Tibial nerve (tissue), 4 donors: ENCODE data around the gene TSPAN16. TPM values are rescaled to one million over a fixed set of nuclear protein-coding genes. Genes with fewer than 3 reads are reported as not detected.

Experiments used
- DNase-seq, 2 donors: peaks; one replicate each; pipeline ENCODE4 v3.0.0-alpha.2; 2019; ENCODE audit warnings: low spot score in 2 of 2
- H3K27ac ChIP-seq, 4 donors: fragments of 200-600 bp; sonication (generic) in 3 of 4; one replicate each; pipeline ENCODE4 v1.5.1; 2017 to 2019; ENCODE audit warnings: mild to moderate bottlenecking in 1 of 4
- H3K27me3 ChIP-seq, 2 donors: fragments of 200-600 bp; sonication (generic) in 1 of 2; one replicate each; pipeline versions ENCODE4 v1.5.1 to v1.6.0; 2017 to 2019
- H3K36me3 ChIP-seq, 3 donors: fragments of 200-600 bp; sonication (generic); one replicate each; pipeline ENCODE4 v1.5.1; 2018 to 2019
- H3K4me1 ChIP-seq, 4 donors: fragments of 200-600 bp; sonication (generic) in 3 of 4; one replicate each; pipeline ENCODE4 v1.5.1; 2017 to 2019
- H3K4me3 ChIP-seq, 4 donors: fragments of 200-600 bp; sonication (generic) in 3 of 4; one replicate each; pipeline ENCODE4 v1.5.1; 2017 to 2019; ENCODE audit warnings: mild to moderate bottlenecking in 1 of 4, moderate library complexity in 1 of 4
- H3K9me3 ChIP-seq, 4 donors: fragments of 200-600 bp; sonication (generic) in 3 of 4; one replicate each; pipeline ENCODE4 v1.5.1; 2017 to 2019
- EP300 ChIP-seq, 2 donors: sonication (generic); formaldehyde crosslinking; IDR thresholded peaks; one replicate each; pipeline ENCODE4 v1.6.1; 2017; ENCODE audit warnings: antibody characterized with exemption in 2 of 2, mild to moderate bottlenecking in 1 of 2
- POLR2A ChIP-seq, 2 donors: fragments of 450-650 bp; IDR thresholded peaks; one replicate each; pipeline ENCODE4 v1.6.1; 2017; ENCODE audit warnings: antibody characterized with exemption in 2 of 2, mild to moderate bottlenecking in 2 of 2, moderate library complexity in 2 of 2
- WGBS, 2 donors: methylation state at CpG; one replicate each; pipeline ENCODE4 v1.1.5; 2018; 5-methylcytosine and 5-hydroxymethylcytosine counted together
- total RNA-seq, 4 donors: library from RNA; depleted of rRNA; stranded (reverse); fragments of >200 nt; gene quantifications; one replicate each; pipeline ENCODE4 v1.1.0, GENCODE V29; 2016
- TF ChIP-seq, protein P1 (sequence below), 5 experiments: fragments of 200-600 bp in 3 of 5; fragments of 450-650 bp in 2 of 5; sonication (generic) in 3 of 5; IDR thresholded peaks; one replicate each; pipeline ENCODE4 v1.5.1; 2016 to 2019; ENCODE audit warnings: antibody characterized with exemption in 5 of 5, mild to moderate bottlenecking in 3 of 5, moderate library complexity in 2 of 5

TSPAN16 gene
- total RNA-seq, 4 donors from 2014 or later, result not detected

GRCh38 chr19:11263726-11264125, 32.2 kb upstream of the TSPAN16 start:
- no peak overlapping the region for H3K27ac ChIP-seq
- no peaks in the 10 kb centered on the region for H3K27me3 ChIP-seq
- TF ChIP-seq POLR2A (IDR thresholded peaks at IDR 0.05), result no peak
- TF ChIP-seq, protein P1, sequence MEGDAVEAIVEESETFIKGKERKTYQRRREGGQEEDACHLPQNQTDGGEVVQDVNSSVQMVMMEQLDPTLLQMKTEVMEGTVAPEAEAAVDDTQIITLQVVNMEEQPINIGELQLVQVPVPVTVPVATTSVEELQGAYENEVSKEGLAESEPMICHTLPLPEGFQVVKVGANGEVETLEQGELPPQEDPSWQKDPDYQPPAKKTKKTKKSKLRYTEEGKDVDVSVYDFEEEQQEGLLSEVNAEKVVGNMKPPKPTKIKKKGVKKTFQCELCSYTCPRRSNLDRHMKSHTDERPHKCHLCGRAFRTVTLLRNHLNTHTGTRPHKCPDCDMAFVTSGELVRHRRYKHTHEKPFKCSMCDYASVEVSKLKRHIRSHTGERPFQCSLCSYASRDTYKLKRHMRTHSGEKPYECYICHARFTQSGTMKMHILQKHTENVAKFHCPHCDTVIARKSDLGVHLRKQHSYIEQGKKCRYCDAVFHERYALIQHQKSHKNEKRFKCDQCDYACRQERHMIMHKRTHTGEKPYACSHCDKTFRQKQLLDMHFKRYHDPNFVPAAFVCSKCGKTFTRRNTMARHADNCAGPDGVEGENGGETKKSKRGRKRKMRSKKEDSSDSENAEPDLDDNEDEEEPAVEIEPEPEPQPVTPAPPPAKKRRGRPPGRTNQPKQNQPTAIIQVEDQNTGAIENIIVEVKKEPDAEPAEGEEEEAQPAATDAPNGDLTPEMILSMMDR (IDR thresholded peaks at IDR 0.05), result no peak
- TF ChIP-seq EP300 (IDR thresholded peaks at IDR 0.05), result no peak
- no peaks in the 10 kb centered on the region for H3K9me3 ChIP-seq
- H3K4me3 ChIP-seq, result no peak overlapping the region
- H3K36me3 ChIP-seq, result no peaks in the 10 kb centered on the region
- WGBS, 2 donors, result 97 to 98% methylated on average over 6 of the region's 6 CpGs
- peaks cover 0 to 17% (median 3%) of the 10 kb centered on the region in 4 donors for H3K4me1 ChIP-seq
- no peak for DNase-seq

DNA sequence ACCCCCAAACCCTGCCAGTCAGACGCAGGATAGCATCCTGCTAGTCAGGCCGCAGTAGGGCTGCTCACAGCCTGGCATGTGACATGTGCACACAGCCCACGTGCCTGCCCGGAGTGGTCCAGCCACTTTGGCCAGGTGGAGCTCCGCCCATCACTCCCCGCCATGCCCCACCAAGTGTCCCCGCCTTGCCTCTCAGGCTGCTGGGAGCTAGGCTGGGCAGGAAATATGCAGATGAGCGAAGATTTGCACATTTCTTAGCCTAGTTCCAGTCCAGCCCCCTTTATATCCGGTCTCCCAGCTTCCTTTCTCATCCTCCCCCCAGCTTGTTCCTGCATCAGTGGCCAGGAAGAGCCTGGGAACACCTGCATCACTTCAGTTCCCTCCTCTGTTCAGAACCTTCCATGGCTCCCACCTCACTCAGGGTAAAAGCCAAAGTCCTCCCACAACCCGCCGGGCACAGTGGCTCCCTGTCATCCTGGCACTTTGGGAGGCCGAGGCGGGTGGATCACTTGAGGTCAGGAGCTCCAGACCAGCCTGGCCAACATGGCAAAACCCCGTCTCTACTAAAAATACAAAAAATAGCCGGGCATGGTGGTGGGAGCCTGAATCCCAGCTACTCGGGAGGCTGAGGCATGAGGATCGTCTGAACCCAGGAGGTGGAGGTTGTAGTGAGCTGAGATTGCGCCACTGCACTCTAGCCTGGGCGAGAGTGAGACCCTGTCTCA, 31.3 kb upstream of the TSPAN16 start:
- H3K36me3 ChIP-seq, result no peaks in the 10 kb centered on the region
- no peak for DNase-seq
- H3K9me3 ChIP-seq, result no peaks in the 10 kb centered on the region
- no peak overlapping the region for H3K4me3 ChIP-seq
- H3K4me1 ChIP-seq, result peaks cover 0 to 25% (median 3%) of the 10 kb centered on the region in 4 donors
- H3K27ac ChIP-seq, result peak overlapping the region in 1 of 4 donors; percentile 58
- 77 to 81% methylated on average over 17 of the region's 19 CpGs for WGBS, 2 donors
- TF ChIP-seq EP300 (IDR thresholded peaks at IDR 0.05), result peak in 1 of 2 donors; percentile 25
- TF ChIP-seq, protein P1 (IDR thresholded peaks at IDR 0.05), result no peak
- no peaks in the 10 kb centered on the region for H3K27me3 ChIP-seq

GRCh38 chr19:11265177-11265784, 30.7 kb upstream of the TSPAN16 start:
- WGBS, 2 donors, result 82 to 89% methylated on average over 5 to 6 of the region's 6 CpGs
- TF ChIP-seq POLR2A (IDR thresholded peaks at IDR 0.05), result no peak
- TF ChIP-seq, protein P1 (IDR thresholded peaks at IDR 0.05), result no peak
- TF ChIP-seq EP300 (IDR thresholded peaks at IDR 0.05), result no peak
- Histone ChIP-seq H3K4me3 (no peak overlapping the region), H3K27ac (peak overlapping the region in 1 of 4 donors; percentile 58), H3K9me3 (no peaks in the 10 kb centered on the region), H3K36me3 (no peaks in the 10 kb centered on the region), H3K4me1 (peaks cover 0 to 25% (median 3%) of the 10 kb centered on the region in 4 donors), H3K27me3 (no peaks in the 10 kb centered on the region)
- DNase-seq, result no peak

GRCh38 chr19:11265785-11266236, 30.1 kb upstream of the TSPAN16 start:
- Histone ChIP-seq H3K4me3 (no peak overlapping the region), H3K36me3 (no peaks in the 10 kb centered on the region), H3K27ac (peak overlapping the region in 1 of 4 donors; percentile 58), H3K9me3 (no peaks in the 10 kb centered on the region), H3K27me3 (no peaks in the 10 kb centered on the region), H3K4me1 (peaks cover 0 to 25% (median 3%) of the 10 kb centered on the region in 4 donors)
- WGBS, 2 donors, result 74 to 98% methylated on average over 3 to 11 of the region's 11 CpGs
- TF ChIP-seq EP300 (IDR thresholded peaks at IDR 0.05) (no peak), POLR2A (IDR thresholded peaks at IDR 0.05) (no peak)
- TF ChIP-seq, protein P1 (IDR thresholded peaks at IDR 0.05), result no peak
- DNase-seq, result no peak
